Gastrocnemius medialis (tissue), 4 donors: ENCODE results near the gene RFPL2.

ENCODE experiments used
- POLR2A ChIP-seq, 2 donors: fragments of 450-650 bp; IDR thresholded peaks; one replicate each; pipeline ENCODE4 v1.6.1; 2017; ENCODE audit warnings: antibody characterized with exemption in 2 of 2, mild to moderate bottlenecking in 2 of 2, moderate library complexity in 2 of 2
- TF ChIP-seq, protein P1 (sequence below), 5 experiments: fragments of 450-650 bp in 3 of 5; fragments of 200-600 bp in 2 of 5; sonication (generic) in 2 of 5; IDR thresholded peaks in 4 of 5; conservative IDR thresholded peaks in 1 of 5; 1 replicate in 4 of 5; 2 replicates in 1 of 5; pipeline ENCODE4 v1.5.1; 2016 to 2019; ENCODE audit warnings: antibody characterized with exemption in 5 of 5, mild to moderate bottlenecking in 3 of 5, moderate library complexity in 3 of 5

DNA sequence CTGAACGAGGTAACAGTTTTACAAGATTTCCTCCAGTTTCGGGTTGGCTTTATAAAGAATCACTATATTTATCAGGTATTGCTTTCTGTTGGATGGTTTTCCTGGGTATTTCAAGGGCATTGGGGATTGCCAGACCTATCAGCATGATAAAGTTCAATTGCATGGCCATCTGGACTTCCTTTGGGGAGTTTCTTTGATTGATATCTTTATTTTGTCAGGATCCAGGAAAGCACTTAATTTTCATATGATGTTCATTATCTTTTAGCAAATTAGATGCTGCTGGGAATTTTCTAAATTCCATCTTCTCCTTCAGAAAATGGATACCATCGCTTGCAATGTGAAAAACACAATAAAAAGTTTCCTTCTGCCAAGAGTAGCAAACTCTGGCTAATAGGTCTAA is 21.2 kb downstream of the RFPL2 start:
- no peak for TF ChIP-seq POLR2A (IDR thresholded peaks at IDR 0.05)
- TF ChIP-seq, protein P1, sequence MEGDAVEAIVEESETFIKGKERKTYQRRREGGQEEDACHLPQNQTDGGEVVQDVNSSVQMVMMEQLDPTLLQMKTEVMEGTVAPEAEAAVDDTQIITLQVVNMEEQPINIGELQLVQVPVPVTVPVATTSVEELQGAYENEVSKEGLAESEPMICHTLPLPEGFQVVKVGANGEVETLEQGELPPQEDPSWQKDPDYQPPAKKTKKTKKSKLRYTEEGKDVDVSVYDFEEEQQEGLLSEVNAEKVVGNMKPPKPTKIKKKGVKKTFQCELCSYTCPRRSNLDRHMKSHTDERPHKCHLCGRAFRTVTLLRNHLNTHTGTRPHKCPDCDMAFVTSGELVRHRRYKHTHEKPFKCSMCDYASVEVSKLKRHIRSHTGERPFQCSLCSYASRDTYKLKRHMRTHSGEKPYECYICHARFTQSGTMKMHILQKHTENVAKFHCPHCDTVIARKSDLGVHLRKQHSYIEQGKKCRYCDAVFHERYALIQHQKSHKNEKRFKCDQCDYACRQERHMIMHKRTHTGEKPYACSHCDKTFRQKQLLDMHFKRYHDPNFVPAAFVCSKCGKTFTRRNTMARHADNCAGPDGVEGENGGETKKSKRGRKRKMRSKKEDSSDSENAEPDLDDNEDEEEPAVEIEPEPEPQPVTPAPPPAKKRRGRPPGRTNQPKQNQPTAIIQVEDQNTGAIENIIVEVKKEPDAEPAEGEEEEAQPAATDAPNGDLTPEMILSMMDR (IDR thresholded peaks at IDR 0.05 in 4 of 5, conservative IDR thresholded peaks at IDR 0.05 in 1 of 5), result no peak
